Retinal pigment epithelial cell (primary cell): ENCODE measurements around the gene LIMK1.
"Not testable (repeated sequence)": the region's sequence is repeated elsewhere in the genome, so short reads cannot be mapped to it uniquely, and the experiment has no call there.

ENCODE experiments used
- DNase-seq: peaks from one replicate; pipeline ENCODE4 v3.0.0-alpha.2; 2010; ENCODE audit warnings: low read depth
- H3K4me3 ChIP-seq: 2 replicates; pipeline ENCODE4 v1.5.1; 2011; ENCODE audit warnings: mild to moderate bottlenecking, low read length, control low read depth, moderate library complexity
- TF ChIP-seq, protein P1 (sequence below): conservative IDR thresholded peaks from 2 replicates; pipeline ENCODE4 v1.5.1; 2011; ENCODE audit warnings: low read depth, low read length, control low read depth, inconsistent platforms

Gene LIMK1

DNA sequence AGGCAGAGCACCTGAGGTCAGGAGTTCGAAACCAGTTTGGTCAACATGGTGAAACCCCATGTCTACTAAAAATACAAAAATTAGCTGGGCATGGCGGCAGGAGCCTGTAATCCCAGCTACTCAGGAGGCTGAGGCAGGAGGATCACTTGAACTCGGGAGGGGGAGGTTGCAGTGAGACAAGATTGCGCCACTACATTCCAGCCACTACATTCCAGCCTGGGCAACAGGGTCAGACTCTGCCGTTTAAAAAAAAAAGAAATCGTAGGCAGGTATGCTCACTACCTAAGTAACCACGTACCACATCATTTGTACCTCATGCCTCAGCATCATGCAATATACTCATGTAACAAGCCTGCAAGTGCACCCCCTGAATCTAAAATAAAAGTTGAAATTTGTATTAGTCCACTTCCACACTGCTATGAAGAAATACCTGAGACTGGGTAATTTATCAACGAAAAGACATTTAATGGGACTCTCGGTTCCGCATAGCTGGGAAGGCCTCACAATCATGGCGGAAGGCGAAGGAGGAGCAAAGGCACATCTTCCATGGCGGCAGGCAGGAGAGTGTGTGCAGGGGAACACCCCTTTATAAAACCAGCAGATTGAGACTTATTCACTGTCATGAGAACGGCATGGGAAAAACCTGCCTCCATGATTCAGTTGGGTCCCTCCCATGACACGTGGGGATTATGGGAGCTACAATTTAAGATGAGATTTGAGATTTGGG, 82.4 kb downstream of the LIMK1 start:
- H3K4me3 ChIP-seq = no peak overlapping the region
- TF ChIP-seq, protein P1, sequence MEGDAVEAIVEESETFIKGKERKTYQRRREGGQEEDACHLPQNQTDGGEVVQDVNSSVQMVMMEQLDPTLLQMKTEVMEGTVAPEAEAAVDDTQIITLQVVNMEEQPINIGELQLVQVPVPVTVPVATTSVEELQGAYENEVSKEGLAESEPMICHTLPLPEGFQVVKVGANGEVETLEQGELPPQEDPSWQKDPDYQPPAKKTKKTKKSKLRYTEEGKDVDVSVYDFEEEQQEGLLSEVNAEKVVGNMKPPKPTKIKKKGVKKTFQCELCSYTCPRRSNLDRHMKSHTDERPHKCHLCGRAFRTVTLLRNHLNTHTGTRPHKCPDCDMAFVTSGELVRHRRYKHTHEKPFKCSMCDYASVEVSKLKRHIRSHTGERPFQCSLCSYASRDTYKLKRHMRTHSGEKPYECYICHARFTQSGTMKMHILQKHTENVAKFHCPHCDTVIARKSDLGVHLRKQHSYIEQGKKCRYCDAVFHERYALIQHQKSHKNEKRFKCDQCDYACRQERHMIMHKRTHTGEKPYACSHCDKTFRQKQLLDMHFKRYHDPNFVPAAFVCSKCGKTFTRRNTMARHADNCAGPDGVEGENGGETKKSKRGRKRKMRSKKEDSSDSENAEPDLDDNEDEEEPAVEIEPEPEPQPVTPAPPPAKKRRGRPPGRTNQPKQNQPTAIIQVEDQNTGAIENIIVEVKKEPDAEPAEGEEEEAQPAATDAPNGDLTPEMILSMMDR = no peak
- no peak for DNase-seq

- H3K4me3 ChIP-seq, DNase-seq: not testable (repeated sequence)
Observed at GRCh38 chr7:74167324-74167723, 83.7 kb downstream of the LIMK1 start.
